Spleen (tissue), 11 donors: ENCODE measurements around the gene SLC48A1. TPM values are rescaled to one million over a fixed set of nuclear protein-coding genes. Genes with fewer than 3 reads are reported as not detected.

Experiments
- DNase-seq: peaks from one replicate; pipeline ENCODE4 v3.0.0-alpha.2; 2020
- H3K27ac ChIP-seq, 8 donors: fragments of 200-600 bp; sonication (generic) in 7 of 8; 1 replicate in 4 of 8; 2 replicates in 4 of 8; pipeline versions ENCODE4 v1.5.0 to v1.8.0; 2016 to 2021; ENCODE audit warnings: inconsistent platforms in 4 of 8, mild to moderate bottlenecking in 4 of 8, moderate library complexity in 1 of 8
- H3K27me3 ChIP-seq, 7 donors: fragments of 200-600 bp; sonication (generic) in 6 of 7; replicated peaks in 1 of 7; 1 replicate in 4 of 7; 2 replicates in 3 of 7; pipeline versions ENCODE4 v1.5.0 to v1.8.0; 2016 to 2021; ENCODE audit warnings: inconsistent platforms in 3 of 7, mild to moderate bottlenecking in 1 of 7
- H3K36me3 ChIP-seq, 6 donors: fragments of 200-600 bp; sonication (generic) in 5 of 6; 1 replicate in 4 of 6; 2 replicates in 2 of 6; pipeline versions ENCODE4 v1.5.0 to v1.8.0; 2016 to 2021; ENCODE audit warnings: inconsistent platforms in 2 of 6
- H3K4me1 ChIP-seq, 6 donors: fragments of 200-600 bp; sonication (generic) in 5 of 6; 1 replicate in 3 of 6; 2 replicates in 3 of 6; pipeline versions ENCODE4 v1.5.0 to v1.8.0; 2016 to 2021; ENCODE audit warnings: inconsistent platforms in 3 of 6
- H3K4me3 ChIP-seq, 8 donors: fragments of 200-600 bp; sonication (generic) in 7 of 8; 1 replicate in 4 of 8; 2 replicates in 4 of 8; pipeline versions ENCODE4 v1.5.0 to v1.8.0; 2016 to 2021; ENCODE audit warnings: inconsistent platforms in 4 of 8, mild to moderate bottlenecking in 4 of 8, moderate library complexity in 2 of 8
- H3K9me3 ChIP-seq, 8 donors: fragments of 200-600 bp; sonication (generic) in 7 of 8; 1 replicate in 4 of 8; 2 replicates in 4 of 8; pipeline versions ENCODE4 v1.5.0 to v1.8.0; 2016 to 2021; ENCODE audit warnings: inconsistent platforms in 4 of 8
- POLR2A ChIP-seq, 3 donors: fragments of 450-650 bp; IDR thresholded peaks; one replicate each; pipeline ENCODE4 v1.5.1; 2017; ENCODE audit warnings: antibody characterized with exemption in 3 of 3, mild to moderate bottlenecking in 1 of 3
- POLR2AphosphoS5 ChIP-seq, 3 donors: sonication (generic); formaldehyde crosslinking; IDR thresholded peaks; one replicate each; pipeline ENCODE4 v1.5.1; 2017; ENCODE audit warnings: antibody characterized with exemption in 3 of 3
- whole genome bisulfite sequencing, 5 donors: extraction: QIAGEN DNeasy Blood & Tissue Kit in 3 of 5; methylation state at CpG; one replicate each; pipeline versions ENCODE4 v1.1.5 to v1.1.7; 2013 to 2018; 5-methylcytosine and 5-hydroxymethylcytosine counted together
- intact Hi-C: fragments of 100-400 bp; cut with DNase I; formaldehyde crosslinking; loops from one replicate; pipeline ENCODE4 v1.15.0; 2023; ENCODE audit warnings: low total_unique reads
- polyA plus RNA-seq, 3 donors: library from polyadenylated mRNA; stranded (reverse); fragments of 200-250 nt; gene quantifications; one replicate each; pipeline ENCODE4 v1.2.1, GENCODE V29; 2013
- total RNA-seq, 7 donors: library from RNA; depleted of rRNA in 3 of 7; stranded (reverse); fragments of >200 nt in 3 of 7; fragmentation: NEBNext Ultra II Directional in 4 of 7; extraction: Animal tissue kit (Norgen Biotek cat#: 25700) in 4 of 7; gene quantifications; one replicate each; pipeline versions ENCODE4 v1.1.0 to v1.2.1, GENCODE V29; 2016 to 2021
- TF ChIP-seq, protein P1 (sequence below), 11 experiments: fragments of 200-600 bp in 7 of 11; fragments of 450-650 bp in 4 of 11; sonication (generic) in 4 of 11; IDR thresholded peaks in 8 of 11; conservative IDR thresholded peaks in 3 of 11; 1 replicate in 7 of 11; 2 replicates in 4 of 11; pipeline versions ENCODE4 v1.4.0 to v1.8.0; 2016 to 2021; ENCODE audit warnings: antibody characterized with exemption in 11 of 11, inconsistent platforms in 4 of 11, mild to moderate bottlenecking in 1 of 11
- donor health status: healthy with polysubstance abuse.
- donor health status: DM: no; HTN: no; CAD: no; lungs with moderate emphysema.
- donor health status: DM: no; HTN: no; CAD: no.
- donor health status: Bipolar disorder and iron deficiency.
- donor health status: healthy.
- donor health status: DM: no; HTN: no; CAD: no.
- donor health status: DM: yes; HTN: yes; CAD: no.

SLC48A1 gene
- total and polyA plus RNA-seq, 10 donors = 8.4 to 66.4 (median 38.0) TPM

DNA sequence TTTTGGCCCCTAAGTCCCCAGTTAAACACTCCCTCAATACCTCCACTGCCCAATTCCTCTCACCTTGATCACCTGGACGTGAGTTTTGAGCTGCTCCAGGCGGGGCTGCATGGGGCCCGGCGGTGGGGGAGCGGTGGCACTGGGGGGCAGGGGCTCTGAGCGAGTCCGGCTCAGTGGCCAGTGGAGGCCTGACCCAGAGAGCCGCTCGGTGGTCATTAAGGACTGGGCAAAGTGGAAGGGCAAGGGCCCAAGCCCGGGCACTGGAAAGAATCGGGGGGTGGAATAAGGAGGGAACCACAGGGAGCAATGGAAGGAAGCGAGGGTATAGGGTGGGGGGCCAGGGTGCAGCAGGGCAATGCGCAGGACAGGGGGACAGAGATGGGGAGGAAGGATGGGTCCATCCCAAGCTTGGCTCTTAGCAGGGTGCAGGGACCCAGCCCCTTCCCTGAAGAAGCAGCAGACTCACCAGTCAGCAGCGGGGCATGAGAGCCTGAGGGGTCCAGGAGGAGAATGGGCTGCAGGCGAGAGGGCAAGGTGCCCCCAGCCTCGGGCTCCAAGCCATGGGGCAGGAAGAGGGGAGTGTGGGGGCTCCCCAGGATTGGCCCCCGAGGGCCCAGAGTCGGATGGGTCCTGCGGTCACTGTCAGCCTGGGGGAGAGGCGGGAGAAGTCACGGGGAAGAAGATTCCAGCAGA lies 22.2 kb downstream of the SLC48A1 start:
- H3K9me3 ChIP-seq = no peaks in the 10 kb centered on the region
- WGBS, 5 donors = 93 to 96% (median 94%) methylated on average over 21 of the region's 21 CpGs
- no peak for DNase-seq
- intact Hi-C loops = no loop called here
- TF ChIP-seq POLR2A (IDR thresholded peaks at IDR 0.05) (no peak), POLR2AphosphoS5 (IDR thresholded peaks at IDR 0.05) (no peak)
- TF ChIP-seq, protein P1, sequence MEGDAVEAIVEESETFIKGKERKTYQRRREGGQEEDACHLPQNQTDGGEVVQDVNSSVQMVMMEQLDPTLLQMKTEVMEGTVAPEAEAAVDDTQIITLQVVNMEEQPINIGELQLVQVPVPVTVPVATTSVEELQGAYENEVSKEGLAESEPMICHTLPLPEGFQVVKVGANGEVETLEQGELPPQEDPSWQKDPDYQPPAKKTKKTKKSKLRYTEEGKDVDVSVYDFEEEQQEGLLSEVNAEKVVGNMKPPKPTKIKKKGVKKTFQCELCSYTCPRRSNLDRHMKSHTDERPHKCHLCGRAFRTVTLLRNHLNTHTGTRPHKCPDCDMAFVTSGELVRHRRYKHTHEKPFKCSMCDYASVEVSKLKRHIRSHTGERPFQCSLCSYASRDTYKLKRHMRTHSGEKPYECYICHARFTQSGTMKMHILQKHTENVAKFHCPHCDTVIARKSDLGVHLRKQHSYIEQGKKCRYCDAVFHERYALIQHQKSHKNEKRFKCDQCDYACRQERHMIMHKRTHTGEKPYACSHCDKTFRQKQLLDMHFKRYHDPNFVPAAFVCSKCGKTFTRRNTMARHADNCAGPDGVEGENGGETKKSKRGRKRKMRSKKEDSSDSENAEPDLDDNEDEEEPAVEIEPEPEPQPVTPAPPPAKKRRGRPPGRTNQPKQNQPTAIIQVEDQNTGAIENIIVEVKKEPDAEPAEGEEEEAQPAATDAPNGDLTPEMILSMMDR (IDR thresholded peaks at IDR 0.05 in 8 of 11, conservative IDR thresholded peaks at IDR 0.05 in 3 of 11) = no peak
- peaks cover 15 to 98% (median 84%) of the 10 kb centered on the region in 6 donors for H3K36me3 ChIP-seq
- peaks cover 10 to 29% (median 17%) of the 10 kb centered on the region in 6 donors for H3K4me1 ChIP-seq
- no peak overlapping the region for H3K4me3 ChIP-seq
- no peaks in the 10 kb centered on the region for H3K27me3 ChIP-seq
- no peak overlapping the region for H3K27ac ChIP-seq

DNA sequence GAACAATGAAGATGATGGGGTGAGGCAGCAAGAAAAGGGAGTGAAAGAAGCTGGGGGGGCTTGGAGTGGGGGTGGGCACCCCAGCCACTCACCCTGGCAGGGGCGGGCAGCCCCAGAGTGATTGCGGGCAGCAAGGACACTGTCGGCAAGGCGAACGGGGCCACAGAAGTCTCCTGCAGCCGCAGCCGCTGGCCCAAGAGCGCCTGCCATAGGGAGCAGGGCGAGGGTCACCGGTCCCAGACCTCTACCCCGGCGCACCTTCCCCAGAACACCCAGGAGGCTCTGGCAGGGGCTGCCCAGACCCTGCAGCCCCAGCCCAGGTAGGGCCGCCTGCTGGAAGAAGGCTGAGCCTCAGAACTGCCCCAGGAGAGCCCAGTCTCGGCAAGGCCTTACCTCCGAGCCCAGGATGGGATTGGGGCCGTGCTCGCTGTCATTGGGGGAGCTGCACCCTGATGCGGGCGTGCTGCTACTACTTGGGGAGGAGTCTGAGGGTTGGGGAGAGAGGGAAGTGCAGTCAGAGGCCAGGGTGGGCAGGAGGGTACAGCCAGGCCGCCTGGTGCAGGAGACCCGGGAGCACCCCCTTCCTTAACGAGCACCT lies 22.9 kb downstream of the SLC48A1 start:
- Histone ChIP-seq H3K27me3 (no peaks in the 10 kb centered on the region), H3K4me1 (peaks cover 15 to 35% (median 23%) of the 10 kb centered on the region in 6 donors), H3K4me3 (no peak overlapping the region), H3K36me3 (peaks cover 15 to 91% (median 78%) of the 10 kb centered on the region in 6 donors), H3K9me3 (no peaks in the 10 kb centered on the region), H3K27ac (no peak overlapping the region)
- no peak for DNase-seq
- 89 to 94% (median 91%) methylated on average over 18 to 22 of the region's 22 CpGs for WGBS, 5 donors
- TF ChIP-seq POLR2A (IDR thresholded peaks at IDR 0.05) = no peak
- TF ChIP-seq POLR2AphosphoS5 (IDR thresholded peaks at IDR 0.05) = peak in 2 of 3 donors; percentile 21 to 63
- intact Hi-C loops = no loop called here

DNA sequence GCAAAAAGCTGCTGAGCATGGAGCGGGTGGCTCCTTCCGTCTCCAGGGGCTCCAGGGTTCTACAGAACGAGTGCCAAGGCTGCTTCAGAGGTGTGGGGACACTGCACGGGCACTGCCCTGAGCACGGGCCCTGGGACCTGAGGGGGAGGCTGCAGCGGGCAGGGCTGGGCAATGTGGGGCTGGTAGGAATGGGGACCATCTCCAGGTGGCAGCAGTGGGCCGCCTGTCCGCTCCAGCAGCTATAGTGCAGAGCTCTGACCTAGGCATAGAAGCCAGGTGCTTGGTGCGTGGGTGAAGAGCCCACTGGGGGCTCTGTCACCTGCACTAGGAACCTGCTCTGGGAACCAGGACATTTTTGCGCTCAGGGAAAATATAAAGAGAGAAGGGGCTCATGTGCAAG lies 24.4 kb downstream of the SLC48A1 start:
- no peaks in the 10 kb centered on the region for H3K27me3 ChIP-seq
- intact Hi-C loops = no loop called here
- H3K36me3 ChIP-seq = peaks cover 9 to 76% (median 62%) of the 10 kb centered on the region in 6 donors
- H3K4me1 ChIP-seq = peaks cover 25 to 47% (median 37%) of the 10 kb centered on the region in 6 donors
- TF ChIP-seq POLR2A (IDR thresholded peaks at IDR 0.05) (no peak), POLR2AphosphoS5 (IDR thresholded peaks at IDR 0.05) (peak in 1 of 3 donors; percentile 18)
- TF ChIP-seq, protein P1 (IDR thresholded peaks at IDR 0.05 in 8 of 11, conservative IDR thresholded peaks at IDR 0.05 in 3 of 11) = peak in 8 of 11 experiments; percentile 9 to 63 (median 41)
- WGBS, 5 donors = 76 to 89% (median 86%) methylated on average over 10 of the region's 10 CpGs
- DNase-seq = no peak
- peak overlapping the region in 1 of 8 donors; percentile 11 for H3K27ac ChIP-seq
- no peak overlapping the region for H3K4me3 ChIP-seq
- no peaks in the 10 kb centered on the region for H3K9me3 ChIP-seq

DNA sequence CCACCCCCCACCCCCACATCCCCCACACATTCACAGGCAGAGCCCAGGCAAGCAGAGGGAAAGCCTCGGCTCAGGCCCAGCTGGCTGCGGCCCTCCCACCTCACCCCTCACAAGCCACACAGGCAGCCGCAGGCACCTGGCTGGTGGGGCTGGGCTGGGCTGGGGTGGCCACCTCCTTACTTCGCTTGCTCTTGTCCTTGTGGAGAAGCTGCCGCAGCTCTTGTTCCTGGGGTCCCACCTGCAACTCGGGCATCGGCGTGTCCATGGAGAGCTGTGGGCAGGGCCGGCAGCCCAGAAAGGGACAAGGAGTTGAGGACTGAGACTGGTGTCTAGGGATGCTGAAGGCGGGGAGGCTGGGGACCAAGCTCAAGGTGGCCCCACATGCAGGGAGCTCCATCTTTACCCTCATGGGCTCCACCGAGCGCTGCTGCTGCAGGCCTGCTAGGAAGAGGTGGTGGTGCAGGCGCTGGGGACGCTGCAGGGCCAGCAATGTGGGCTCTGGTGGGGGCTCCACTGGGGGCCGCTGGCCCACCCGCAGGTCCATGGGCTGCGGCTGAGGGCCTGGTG lies 25.4 kb downstream of the SLC48A1 start:
- H3K27me3 ChIP-seq = no peaks in the 10 kb centered on the region
- intact Hi-C loops = no loop called here
- DNase-seq = no peak
- WGBS, 5 donors = 83 to 90% (median 88%) methylated on average over 15 to 17 of the region's 17 CpGs
- TF ChIP-seq POLR2A (IDR thresholded peaks at IDR 0.05) = no peak
- TF ChIP-seq, protein P1 (IDR thresholded peaks at IDR 0.05 in 8 of 11, conservative IDR thresholded peaks at IDR 0.05 in 3 of 11) = no peak
- peak in 2 of 3 donors; percentile 33 to 50 for TF ChIP-seq POLR2AphosphoS5 (IDR thresholded peaks at IDR 0.05)
- peaks cover 35 to 57% (median 47%) of the 10 kb centered on the region in 6 donors for H3K4me1 ChIP-seq
- no peaks in the 10 kb centered on the region for H3K9me3 ChIP-seq
- peak overlapping the region in 2 of 8 donors; percentile 10 to 88 for H3K27ac ChIP-seq
- peaks cover 8 to 66% (median 52%) of the 10 kb centered on the region in 6 donors for H3K36me3 ChIP-seq
- no peak overlapping the region for H3K4me3 ChIP-seq
